CD4-positive, alpha-beta T cell (primary cell): Measurements from ENCODE around the gene LSAMP. TPM values are rescaled to one million over a fixed set of nuclear protein-coding genes. Genes with fewer than 3 reads are reported as not detected.

ENCODE experiments used
- ATAC-seq: fragments of 200-7000 bp; cut with Tn5 transposase; one replicate; pipeline ENCODE4 v1.10.0; 2022; ENCODE audit warnings: mild to moderate bottlenecking; ENCODE audit not compliant: poor library complexity
- CTCF ChIA-PET: fragments of 350-600 bp; sonication (Branson Sonifier 250); formaldehyde crosslinking; loops from one replicate; lab custom pipeline; 2021; ENCODE audit warnings: antibody characterized with exemption, inconsistent platforms; lab: Charles Lee
- POLR2A ChIA-PET: fragments of 350-600 bp; sonication (Branson Sonifier 250); formaldehyde crosslinking; loops from one replicate; lab custom pipeline; 2021; ENCODE audit warnings: antibody characterized with exemption, inconsistent platforms; lab: Charles Lee
- DNase-seq, 14 experiments: peaks; one replicate each; pipeline ENCODE4 v3.0.0-alpha.2; 2013 to 2020; ENCODE audit warnings: mixed read lengths in 2 of 14
- H3K27ac ChIP-seq, 2 donors: one replicate each; pipeline versions ENCODE4 v1.5.1 to v1.7.0; 2013; ENCODE audit warnings: low read length in 2 of 2, low read depth in 1 of 2, mild to moderate bottlenecking in 1 of 2
- H3K27me3 ChIP-seq, 2 experiments: 1 replicate in 1 of 2; 2 replicates in 1 of 2; pipeline versions ENCODE4 v1.6.1 to v1.7.0; 2013; ENCODE audit warnings: low read length in 2 of 2, control low read depth in 1 of 2, mild to moderate bottlenecking in 1 of 2, moderate library complexity in 1 of 2; ENCODE audit not compliant: insufficient read depth in 2 of 2, control insufficient read depth in 1 of 2
- H3K36me3 ChIP-seq: one replicate; pipeline ENCODE4 v1.6.1; 2013; ENCODE audit warnings: low read length, control low read depth; ENCODE audit not compliant: insufficient read depth
- H3K4me1 ChIP-seq: one replicate; pipeline ENCODE4 v1.6.1; 2013; ENCODE audit warnings: low read length, control low read depth; ENCODE audit not compliant: insufficient read depth
- H3K4me3 ChIP-seq: one replicate; pipeline ENCODE4 v1.5.1; 2013; ENCODE audit warnings: mild to moderate bottlenecking, low read length, moderate library complexity
- H3K9me3 ChIP-seq, 2 experiments: 1 replicate in 1 of 2; 2 replicates in 1 of 2; pipeline versions ENCODE4 v1.6.1 to v1.7.0; 2013; ENCODE audit warnings: low read length in 2 of 2, mild to moderate bottlenecking in 2 of 2, control low read depth in 1 of 2, moderate library complexity in 1 of 2; ENCODE audit not compliant: control insufficient read depth in 1 of 2, insufficient read depth in 1 of 2
- H3K27ac Mint-ChIP-seq: one replicate; pipeline ENCODE4 v1.8.0; 2020; ENCODE audit warnings: mixed read lengths
- H3K27me3 Mint-ChIP-seq: one replicate; pipeline ENCODE4 v1.8.0; 2021; ENCODE audit warnings: mixed read lengths
- H3K36me3 Mint-ChIP-seq: one replicate; pipeline ENCODE4 v1.8.0; 2021; ENCODE audit warnings: low read depth, mixed read lengths
- H3K4me1 Mint-ChIP-seq: one replicate; pipeline ENCODE4 v1.8.0; 2021; ENCODE audit warnings: low read depth, mixed read lengths
- H3K4me3 Mint-ChIP-seq: one replicate; pipeline ENCODE4 v1.8.0; 2020; ENCODE audit warnings: mild to moderate bottlenecking, mixed read lengths
- H3K9me3 Mint-ChIP-seq: one replicate; pipeline ENCODE4 v1.8.0; 2020; ENCODE audit warnings: mixed read lengths
- intact Hi-C, 2 experiments: fragments of 100-400 bp; cut with DNase I in 1 of 2; cut with micrococcal nuclease in 1 of 2; formaldehyde crosslinking; loops; one replicate each; pipeline versions ENCODE4 v1.15.1 to v1.9.0; 2023 to 2025; cut with DNase I, micrococcal nuclease
- total RNA-seq, 174 experiments: library from RNA in 2 of 174; stranded (reverse) in 2 of 174; gene quantifications; one replicate each; pipeline ENCODE4 v1.2.3 and lab custom pipeline; 2021 to 2026
- TF ChIP-seq, protein P1 (sequence below): fragments of 200-600 bp; IDR thresholded peaks from one replicate; pipeline ENCODE4 v1.8.0; 2022; ENCODE audit warnings: antibody characterized with exemption, mild to moderate bottlenecking

The LSAMP gene
- total RNA-seq, 2 experiments from 2014 or later = not detected

- DNase-seq (no peak), ATAC-seq (no peak)
- Histone ChIP-seq H3K9me3 (peaks cover under 1 to 2% of the 10 kb centered on the region in 2 experiments), H3K36me3 (no peaks in the 10 kb centered on the region), H3K4me3 (no peak overlapping the region), H3K27ac (no peak overlapping the region), H3K4me1 (no peaks in the 10 kb centered on the region), H3K27me3 (no peaks in the 10 kb centered on the region)
- no peaks in the 10 kb centered on the region for H3K36me3 Mint-ChIP-seq
- intact Hi-C loops = no loop called here
- CTCF ChIA-PET = no interaction called here
- POLR2A ChIA-PET = no interaction called here
- H3K4me3 Mint-ChIP-seq = no peak overlapping the region
- TF ChIP-seq, protein P1, sequence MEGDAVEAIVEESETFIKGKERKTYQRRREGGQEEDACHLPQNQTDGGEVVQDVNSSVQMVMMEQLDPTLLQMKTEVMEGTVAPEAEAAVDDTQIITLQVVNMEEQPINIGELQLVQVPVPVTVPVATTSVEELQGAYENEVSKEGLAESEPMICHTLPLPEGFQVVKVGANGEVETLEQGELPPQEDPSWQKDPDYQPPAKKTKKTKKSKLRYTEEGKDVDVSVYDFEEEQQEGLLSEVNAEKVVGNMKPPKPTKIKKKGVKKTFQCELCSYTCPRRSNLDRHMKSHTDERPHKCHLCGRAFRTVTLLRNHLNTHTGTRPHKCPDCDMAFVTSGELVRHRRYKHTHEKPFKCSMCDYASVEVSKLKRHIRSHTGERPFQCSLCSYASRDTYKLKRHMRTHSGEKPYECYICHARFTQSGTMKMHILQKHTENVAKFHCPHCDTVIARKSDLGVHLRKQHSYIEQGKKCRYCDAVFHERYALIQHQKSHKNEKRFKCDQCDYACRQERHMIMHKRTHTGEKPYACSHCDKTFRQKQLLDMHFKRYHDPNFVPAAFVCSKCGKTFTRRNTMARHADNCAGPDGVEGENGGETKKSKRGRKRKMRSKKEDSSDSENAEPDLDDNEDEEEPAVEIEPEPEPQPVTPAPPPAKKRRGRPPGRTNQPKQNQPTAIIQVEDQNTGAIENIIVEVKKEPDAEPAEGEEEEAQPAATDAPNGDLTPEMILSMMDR = no peak
- no peaks in the 10 kb centered on the region for H3K4me1 Mint-ChIP-seq
- H3K9me3 Mint-ChIP-seq = peaks cover 5% of the 10 kb centered on the region
- no peak overlapping the region for H3K27ac Mint-ChIP-seq
- no peaks in the 10 kb centered on the region for H3K27me3 Mint-ChIP-seq
These were observed 28.3 kb upstream of the LSAMP start for GRCh38 chr3:116473602-116474001.

DNA sequence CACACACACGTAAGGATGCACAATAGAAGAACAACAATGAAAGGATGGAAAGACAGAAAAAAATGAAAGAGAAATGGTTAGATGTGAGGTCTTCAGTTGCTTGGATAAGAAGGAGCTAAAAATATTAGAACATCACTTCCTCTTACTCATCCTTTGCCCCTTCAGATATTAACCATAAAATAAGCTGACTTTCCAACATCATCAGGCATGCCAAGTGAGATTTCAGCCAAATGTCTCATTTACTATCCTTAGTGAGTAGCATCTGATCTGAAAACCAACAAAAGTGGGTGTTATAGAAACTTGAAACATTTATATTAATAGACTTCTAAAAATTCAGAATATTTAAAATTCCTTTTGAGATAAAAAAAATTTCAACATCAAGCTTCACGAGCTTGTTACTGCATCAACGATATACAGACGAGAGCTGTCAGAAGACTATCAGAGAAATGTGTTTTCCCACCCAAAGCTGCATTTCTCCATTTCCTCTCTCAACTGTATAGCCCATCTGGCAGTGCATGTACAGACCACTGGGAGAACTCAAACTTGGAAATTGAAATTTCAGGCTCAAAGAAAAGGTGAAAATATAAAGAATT, 25.4 kb upstream of the LSAMP start:
- Mint-ChIP-seq H3K4me1 (no peaks in the 10 kb centered on the region), H3K4me3 (no peak overlapping the region), H3K27ac (no peak overlapping the region), H3K36me3 (no peaks in the 10 kb centered on the region), H3K27me3 (no peaks in the 10 kb centered on the region), H3K9me3 (no peaks in the 10 kb centered on the region)
- Histone ChIP-seq H3K27me3 (no peaks in the 10 kb centered on the region), H3K4me3 (no peak overlapping the region), H3K27ac (no peak overlapping the region), H3K36me3 (no peaks in the 10 kb centered on the region), H3K9me3 (no peaks in the 10 kb centered on the region), H3K4me1 (no peaks in the 10 kb centered on the region)
- ATAC-seq = no peak
- TF ChIP-seq, protein P1 = no peak
- intact Hi-C loops = no loop called here
- POLR2A ChIA-PET = no interaction called here
- CTCF ChIA-PET = no interaction called here
- no peak for DNase-seq

- Mint-ChIP-seq H3K9me3 (no peaks in the 10 kb centered on the region), H3K4me3 (no peak overlapping the region), H3K27me3 (no peaks in the 10 kb centered on the region), H3K27ac (no peak overlapping the region), H3K4me1 (no peaks in the 10 kb centered on the region), H3K36me3 (no peaks in the 10 kb centered on the region)
- no peaks in the 10 kb centered on the region for H3K36me3 ChIP-seq
- H3K4me3 ChIP-seq = no peak overlapping the region
- H3K27me3 ChIP-seq = no peaks in the 10 kb centered on the region
- no peaks in the 10 kb centered on the region for H3K4me1 ChIP-seq
- CTCF ChIA-PET = no interaction called here
- ATAC-seq (no peak), DNase-seq (no peak)
- no peak overlapping the region for H3K27ac ChIP-seq
- TF ChIP-seq, protein P1 = no peak
- POLR2A ChIA-PET = no interaction called here
- intact Hi-C loops = no loop called here
- H3K9me3 ChIP-seq = no peaks in the 10 kb centered on the region
These were observed 24.3 kb upstream of the LSAMP start for GRCh38 chr3:116469546-116469945.
